Astrocyte of the hippocampus (primary cell): ENCODE results near the gene NUDT10.

Experiments
- DNase-seq: peaks from one replicate; pipeline ENCODE4 v3.0.0; 2011; ENCODE audit warnings: low read depth, low spot score

The NUDT10 gene

GRCh38 chrX:51332188-51332942, at the start of gene NUDT10:
TSS of gene NUDT10 (plus strand) at chrX:51332822. CDS start at chrX:51332966, 144 bp downstream.
- peak; percentile 70 for DNase-seq

GRCh38 chrX:51292421-51292820, 40.2 kb upstream of the NUDT10 start:
- no peak for DNase-seq

GRCh38 chrX:51296138-51296537, 36.5 kb upstream of the NUDT10 start:
- no peak for DNase-seq

GRCh38 chrX:51316271-51316670, 16.4 kb upstream of the NUDT10 start:
- no peak for DNase-seq

- DNase-seq, result peak; percentile 17
Measured at GRCh38 chrX:51332943-51333785, 542 bp downstream of the NUDT10 start.

GRCh38 chrX:51334276-51334675, 1.7 kb downstream of the NUDT10 start:
- DNase-seq, result peak; percentile 47

- peak; percentile 39 for DNase-seq
Measured at GRCh38 chrX:51336584-51336983, 4.0 kb downstream of the NUDT10 start.

- peak; percentile 1 for DNase-seq
Measured at GRCh38 chrX:51361251-51361650, 28.6 kb downstream of the NUDT10 start.

GRCh38 chrX:51376672-51377071, 44.0 kb downstream of the NUDT10 start:
- DNase-seq, result no peak
